GM21737 (cell line): ENCODE results near the gene KLC3.

ENCODE experiments used
- ATAC-seq: cut with Tn5 transposase; IDR thresholded peaks from one replicate; pipeline ENCODE4 v1.9.1; 2021; ENCODE audit warnings: mild to moderate bottlenecking, moderate library complexity; ENCODE audit not compliant: unreplicated experiment

KLC3 gene

DNA sequence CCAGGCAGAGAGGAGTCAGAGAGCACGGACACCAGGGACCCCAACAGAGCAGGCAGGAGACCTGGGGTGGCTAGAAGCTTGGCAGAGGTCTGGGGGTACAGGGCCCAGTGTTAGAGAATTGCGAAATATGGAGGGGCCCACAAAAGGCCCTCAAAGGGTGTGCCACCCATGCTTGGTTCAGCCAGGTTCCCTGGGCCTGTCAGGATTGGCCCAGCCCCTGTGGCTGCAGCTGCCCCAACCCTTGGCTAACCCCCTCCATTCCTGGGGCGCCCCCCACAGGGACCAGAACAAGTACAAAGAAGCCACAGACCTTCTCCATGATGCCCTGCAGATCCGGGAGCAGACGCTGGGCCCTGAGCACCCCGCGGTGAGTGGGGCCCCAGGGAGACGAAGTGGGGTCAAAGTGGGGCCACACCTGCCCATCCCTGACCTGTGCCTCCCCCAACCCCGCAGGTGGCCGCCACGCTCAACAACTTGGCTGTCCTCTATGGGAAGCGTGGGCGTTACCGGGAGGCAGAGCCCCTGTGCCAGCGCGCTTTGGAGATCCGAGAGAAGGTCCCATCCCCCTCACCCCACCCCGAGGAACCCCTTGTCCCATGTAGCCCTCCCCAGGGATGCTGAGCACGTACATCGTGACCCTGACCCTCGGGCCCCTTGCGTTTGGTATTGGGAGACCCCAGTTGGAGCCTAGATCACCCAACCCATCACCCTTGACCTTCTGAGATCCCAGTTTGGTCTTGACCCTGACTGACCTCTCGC is 8.0 kb downstream of the KLC3 start:
- no peak for ATAC-seq

DNA sequence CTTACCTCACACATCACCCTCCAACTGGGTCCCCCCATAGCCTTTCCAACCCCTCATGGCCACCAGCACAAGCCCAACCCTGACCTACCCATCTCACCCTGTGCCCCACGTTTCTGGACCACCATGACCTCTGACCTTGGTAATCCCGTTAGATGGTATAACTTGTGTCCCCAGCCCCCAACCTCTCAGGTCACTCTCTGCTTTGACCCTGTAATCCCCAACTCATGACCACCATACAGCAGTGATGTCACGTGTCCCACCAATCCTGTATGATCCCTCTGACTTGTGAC is 8.5 kb downstream of the KLC3 start:
- ATAC-seq = no peak

DNA sequence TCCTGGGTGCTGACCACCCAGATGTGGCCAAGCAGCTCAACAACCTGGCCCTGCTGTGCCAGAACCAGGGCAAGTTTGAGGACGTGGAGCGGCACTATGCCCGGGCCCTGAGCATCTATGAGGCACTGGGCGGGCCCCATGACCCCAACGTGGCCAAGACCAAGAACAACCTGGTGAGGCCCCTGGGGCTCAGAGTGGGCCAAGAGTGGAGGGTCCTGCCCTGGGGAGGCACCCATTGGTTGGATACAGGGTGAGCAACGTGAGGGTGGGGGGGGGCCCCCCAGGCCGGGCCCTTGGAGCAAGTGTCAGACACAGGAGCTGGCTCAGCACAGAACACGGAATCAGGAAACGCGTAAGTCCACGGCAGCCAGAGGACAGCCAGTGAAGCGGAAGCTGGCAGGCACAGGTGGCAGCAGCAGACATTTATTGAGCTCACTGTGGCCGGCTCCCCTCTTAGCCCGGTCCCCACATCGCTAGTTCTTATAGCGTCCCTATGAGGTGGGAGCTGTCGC is 8.9 kb downstream of the KLC3 start:
- no peak for ATAC-seq

DNA sequence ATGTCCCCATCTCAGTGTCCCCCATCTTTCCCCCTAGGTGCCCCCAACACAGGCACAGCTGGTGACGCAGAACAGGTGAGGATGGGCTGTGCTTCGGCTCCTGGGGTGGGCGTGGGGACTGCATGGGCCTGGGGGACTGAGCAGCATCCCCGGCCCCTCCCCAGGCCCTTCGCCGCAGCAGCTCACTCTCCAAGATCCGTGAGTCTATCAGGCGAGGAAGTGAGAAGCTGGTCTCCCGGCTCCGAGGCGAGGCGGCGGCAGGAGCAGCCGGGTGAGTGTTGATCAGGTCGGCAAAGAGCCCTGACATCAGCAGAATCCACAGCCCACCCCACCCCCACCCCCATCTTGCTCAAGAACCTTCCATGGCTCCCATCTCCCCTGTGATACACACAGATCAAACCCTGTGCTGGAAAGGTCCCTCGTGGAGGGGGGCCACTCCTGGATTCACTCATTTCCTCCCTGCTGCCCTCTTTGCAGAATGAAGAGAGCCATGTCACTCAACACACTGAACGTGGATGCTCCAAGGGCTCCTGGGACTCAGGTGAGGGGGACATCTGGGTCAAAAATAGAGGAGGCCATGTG is 10.0 kb downstream of the KLC3 start:
- no peak for ATAC-seq

DNA sequence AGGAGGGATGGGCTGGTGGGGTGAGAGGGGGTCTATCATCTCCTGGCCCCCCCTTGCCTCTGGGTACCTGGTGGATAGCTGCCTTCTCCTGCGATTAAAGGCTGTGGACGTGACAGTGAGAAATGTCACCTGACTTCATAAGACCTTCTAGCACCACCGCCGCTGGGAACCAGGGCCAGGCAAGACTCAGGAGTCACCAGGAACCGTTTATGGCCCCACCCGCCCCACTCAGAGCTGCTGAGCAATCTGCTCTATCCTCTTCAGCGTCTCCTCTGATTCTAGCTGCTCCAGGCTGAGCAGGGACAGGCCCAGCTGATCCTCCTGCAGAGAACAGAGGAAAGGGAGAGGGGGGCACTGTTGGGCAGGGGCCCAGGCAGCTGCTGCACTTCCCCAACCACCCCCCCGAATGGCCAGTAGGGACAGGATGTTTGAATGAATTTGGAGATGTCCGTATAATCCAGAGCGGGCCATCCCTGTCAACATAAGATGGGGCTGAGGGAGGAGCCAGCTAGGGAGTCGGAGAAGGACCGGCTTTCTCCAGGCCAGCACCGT is 10.9 kb downstream of the KLC3 start:
- ATAC-seq = no peak

DNA sequence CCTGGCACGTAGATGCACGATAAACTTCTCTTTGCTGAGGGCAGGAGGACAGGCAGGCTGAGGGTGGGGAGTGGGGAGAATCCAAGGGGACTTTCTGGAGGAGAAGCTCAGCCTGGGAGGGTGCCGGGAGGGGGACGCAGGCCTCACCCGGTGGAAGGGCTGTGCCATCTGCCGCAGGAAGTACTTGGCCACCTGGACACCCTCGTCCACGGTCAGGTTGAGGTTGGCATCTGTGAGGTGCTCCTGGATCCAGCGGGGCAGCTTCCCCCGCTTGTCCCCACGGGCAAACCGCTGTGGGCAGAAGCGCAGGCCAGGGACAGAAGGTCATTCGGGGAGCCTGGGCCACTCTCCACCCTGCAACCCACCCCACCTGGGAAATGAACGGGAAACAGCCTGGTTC is 11.5 kb downstream of the KLC3 start:
- ATAC-seq = no peak

DNA sequence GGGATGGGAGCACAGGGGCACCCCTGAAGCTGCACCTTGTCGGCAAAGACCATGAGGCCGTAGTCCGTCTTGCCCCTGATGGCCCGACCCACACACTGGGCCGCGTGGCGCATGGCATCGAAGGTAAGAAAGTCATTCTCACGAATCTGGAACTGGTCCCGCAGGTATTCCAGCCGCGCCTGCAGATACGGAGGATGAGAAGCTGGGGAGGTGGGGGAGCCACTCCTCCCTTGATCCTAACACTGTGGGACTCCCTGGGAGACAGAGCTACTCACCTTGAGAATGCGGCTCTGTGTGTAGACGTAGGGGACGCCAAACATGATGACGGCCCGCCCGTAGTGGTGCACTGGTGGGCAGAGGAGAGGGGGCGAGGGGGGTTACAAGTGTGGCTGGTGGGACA is 11.9 kb downstream of the KLC3 start:
- no peak for ATAC-seq

DNA sequence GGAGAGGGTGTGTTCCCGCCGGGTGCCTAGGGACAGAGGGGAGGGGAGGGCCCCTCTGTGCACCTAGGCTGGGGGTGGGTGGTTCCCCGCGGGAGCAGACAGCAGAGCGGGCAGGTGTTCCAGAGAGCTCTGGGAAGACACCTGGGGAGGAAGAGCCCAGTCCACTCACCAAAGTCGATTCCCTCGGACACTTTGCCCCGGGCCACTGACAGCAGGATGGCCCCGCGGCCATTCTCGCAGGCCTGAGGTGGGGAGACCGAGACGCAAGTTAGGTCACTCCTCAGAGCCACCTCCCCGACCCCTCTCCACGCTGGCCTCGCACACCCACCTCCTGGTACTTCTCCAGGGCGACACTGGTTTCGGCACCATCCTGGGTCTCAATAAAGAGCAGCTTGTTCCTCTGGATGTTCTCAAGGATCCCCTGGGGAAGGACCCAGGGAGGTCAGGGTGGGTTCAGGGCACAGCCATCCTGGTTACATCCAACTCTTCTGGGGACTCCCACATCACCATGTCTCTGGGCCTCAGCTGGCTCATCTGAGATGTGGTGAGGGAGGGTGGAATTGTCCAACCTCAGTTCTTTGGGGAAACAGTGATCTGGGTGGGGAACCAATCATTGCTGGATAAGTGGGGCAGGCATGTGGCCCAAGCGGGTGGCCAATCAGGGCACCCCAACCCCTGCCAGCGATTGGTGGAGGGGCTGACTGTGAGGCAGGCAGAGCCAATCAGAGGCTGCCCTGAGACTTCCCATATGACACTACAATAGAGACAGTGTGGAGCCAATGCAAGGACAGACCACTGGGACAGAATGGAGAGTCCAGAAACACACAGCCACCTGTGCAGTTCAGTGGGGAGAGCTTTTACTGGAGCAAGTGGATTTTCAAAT is 12.6 kb downstream of the KLC3 start:
- no peak for ATAC-seq

DNA sequence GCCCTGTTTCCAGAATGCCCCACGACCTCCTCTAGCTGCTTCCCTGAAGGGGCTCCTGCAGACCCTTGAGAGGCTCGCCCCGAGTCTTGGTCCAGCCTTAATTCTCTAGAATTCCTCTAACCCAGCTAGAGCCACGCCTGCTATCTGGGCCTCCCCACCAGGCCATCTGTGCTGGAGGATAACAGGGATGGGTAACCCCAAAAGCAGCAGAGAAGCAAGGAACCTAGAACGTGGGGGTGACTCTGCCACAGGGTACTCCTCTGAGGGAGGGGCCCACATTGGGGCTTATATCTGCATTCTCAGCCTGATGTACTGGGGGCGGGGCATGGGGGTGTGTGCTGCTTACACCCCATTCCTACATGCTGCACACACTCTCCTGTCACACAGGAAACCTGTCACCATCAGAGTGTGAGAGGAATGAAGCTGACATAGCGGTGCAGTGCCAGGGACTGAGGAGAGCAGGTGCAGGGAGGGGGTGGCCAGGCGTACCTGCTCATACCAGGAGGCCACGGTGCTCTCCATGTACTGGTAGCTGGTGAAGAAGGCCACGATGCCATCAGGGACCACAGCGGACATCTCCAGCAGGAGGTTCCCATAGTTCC is 13.8 kb downstream of the KLC3 start:
- no peak for ATAC-seq

DNA sequence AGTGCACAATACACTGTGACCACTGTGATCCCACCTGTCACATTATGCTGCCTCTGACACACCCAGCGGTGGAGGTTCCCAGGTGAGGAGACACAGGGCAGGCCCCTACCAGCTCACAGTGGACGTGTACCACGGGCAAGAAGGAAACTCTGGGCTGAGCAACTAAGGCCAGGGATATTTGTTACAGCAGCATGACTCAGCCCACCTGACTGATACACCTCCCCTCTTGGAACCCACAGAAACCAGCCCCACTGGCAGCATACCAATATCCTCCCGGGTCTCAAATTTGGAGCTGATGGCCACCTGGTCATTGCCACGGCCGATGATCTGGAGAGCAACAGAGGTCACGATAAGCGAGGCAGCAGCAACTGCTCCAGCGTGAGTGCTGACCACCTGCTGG is 14.9 kb downstream of the KLC3 start:
- ATAC-seq = no peak

DNA sequence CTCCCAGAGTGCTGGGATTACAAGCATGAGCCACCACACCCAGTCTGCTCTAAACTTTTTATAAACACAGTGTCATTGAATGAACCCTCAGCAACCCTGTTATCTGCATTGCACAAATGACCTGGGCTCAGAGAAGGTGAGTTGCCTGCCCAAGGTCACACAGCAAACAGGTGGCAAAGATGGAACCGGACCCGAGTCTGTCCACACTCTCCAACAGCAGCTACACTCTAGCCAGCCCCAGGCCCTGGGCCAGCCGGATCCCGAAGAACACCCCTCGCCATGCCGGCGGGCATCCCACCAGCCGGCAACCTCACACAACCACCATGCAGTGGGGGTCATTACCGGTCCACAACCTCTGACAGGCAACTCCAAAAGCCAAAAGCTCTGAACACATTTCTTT is 15.4 kb downstream of the KLC3 start:
- ATAC-seq = no peak

DNA sequence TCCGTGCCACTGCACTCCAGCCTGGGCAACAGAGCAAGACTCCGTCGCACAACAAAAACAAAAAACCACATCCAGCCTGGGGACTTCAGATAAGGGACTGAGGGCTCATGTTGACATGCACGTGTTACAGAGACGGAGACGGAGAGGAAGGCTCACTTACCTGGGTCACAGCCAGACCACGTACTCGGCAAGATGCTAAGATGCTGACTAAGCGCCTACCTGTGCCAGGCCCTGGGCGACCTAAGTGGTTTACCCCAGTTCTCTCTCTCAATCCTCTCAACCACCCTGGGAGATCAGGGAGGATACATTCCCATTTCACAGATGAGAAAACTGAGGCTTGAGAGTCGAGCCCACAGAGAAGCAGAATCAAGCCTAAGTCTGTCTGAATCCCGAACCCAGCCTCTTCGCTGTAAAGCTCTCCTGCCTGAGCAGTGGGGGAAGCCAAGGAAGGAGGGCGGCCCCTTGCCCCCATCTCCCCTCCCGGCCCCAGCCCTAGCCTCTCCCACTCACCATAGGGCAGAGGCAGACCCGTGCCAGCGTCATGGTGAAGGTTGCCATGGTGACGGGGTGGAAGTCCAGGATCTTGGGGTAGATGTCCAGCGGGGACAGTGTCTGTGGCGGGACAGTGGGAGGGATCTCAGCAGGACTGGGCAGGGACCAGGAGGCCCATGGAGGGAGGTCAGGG is 16.4 kb downstream of the KLC3 start:
- no peak for ATAC-seq

DNA sequence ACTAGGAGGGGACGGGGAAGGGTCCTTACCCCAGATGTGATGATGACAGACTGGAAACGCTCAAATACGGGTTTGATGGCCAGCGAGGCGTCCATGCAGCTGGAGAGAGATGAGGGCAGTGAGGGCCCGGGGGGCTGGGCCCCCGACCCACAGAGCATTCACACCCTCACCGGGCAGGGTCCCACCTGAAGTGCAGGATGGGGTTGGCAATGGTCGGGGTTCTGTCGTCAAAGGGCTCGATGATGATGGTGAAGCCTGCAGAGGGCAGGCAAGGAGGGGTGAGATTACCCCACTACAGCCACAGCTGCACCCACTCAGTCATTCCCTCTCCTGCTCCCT is 16.9 kb downstream of the KLC3 start:
- ATAC-seq = no peak

DNA sequence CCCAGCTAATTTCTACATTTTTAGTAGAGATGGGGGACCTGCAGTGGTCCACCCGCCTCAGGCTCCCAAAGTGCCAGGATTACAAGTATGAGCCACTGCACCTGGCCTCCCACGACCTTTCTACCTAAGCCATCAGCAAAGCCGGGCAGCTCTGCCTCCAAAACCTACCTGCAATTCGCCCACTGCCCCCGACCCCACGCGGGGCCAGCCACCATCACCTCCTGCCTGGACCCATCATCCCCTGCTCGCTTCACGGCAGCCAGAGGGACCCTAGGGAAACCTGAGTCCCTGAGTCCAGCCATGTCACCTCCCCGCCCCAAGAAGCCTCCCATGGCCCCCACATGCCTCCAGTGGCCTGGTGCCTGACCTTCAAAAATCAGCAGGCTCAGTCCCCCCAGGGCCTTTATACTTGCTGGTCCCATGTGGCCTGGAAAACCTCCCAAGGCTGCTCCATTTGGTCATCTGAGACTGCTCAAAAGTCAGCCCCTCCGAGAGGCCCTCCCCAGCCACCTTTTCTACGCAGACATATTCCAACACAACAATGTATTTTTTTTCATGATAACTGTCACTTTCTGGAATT is 17.8 kb downstream of the KLC3 start:
- ATAC-seq = no peak

DNA sequence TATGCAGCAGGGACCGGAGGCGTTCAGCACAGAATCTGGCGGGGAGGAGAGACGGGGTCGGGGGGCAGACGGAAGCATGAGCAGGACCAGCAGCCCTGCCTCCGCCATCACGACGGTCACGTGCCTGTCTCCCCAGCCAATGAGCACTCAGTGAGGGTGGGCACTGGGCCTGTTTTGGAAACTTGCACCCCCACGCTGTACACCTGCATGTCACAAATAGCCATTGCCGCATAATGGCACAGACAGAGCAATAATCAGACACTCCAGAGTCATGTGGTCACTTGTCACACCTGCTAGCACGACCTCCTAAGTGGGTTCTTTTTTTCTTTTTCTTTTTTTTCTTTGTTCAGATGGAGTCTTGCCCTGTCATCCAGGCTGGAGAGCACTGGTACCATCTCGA is 21.1 kb downstream of the KLC3 start:
- ATAC-seq = no peak

DNA sequence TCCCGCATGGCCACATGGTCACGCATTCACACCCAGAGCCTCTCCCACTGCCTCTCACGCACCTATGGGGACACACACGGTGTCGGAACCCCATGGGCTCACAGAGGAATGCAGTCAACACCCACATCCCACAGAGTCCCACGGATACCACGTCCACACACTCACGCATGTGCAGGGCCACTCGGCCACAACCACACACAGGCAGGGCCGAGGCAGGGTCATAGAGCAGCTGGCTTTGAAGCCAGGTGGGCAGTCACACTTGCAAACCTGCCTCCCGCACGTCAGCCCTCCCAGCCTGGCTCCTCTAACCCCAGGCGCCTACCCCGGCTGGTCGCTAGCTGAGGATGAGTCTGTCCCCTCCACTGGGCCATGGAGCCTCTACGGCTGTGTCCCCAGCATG is 21.7 kb downstream of the KLC3 start:
- no peak for ATAC-seq

DNA sequence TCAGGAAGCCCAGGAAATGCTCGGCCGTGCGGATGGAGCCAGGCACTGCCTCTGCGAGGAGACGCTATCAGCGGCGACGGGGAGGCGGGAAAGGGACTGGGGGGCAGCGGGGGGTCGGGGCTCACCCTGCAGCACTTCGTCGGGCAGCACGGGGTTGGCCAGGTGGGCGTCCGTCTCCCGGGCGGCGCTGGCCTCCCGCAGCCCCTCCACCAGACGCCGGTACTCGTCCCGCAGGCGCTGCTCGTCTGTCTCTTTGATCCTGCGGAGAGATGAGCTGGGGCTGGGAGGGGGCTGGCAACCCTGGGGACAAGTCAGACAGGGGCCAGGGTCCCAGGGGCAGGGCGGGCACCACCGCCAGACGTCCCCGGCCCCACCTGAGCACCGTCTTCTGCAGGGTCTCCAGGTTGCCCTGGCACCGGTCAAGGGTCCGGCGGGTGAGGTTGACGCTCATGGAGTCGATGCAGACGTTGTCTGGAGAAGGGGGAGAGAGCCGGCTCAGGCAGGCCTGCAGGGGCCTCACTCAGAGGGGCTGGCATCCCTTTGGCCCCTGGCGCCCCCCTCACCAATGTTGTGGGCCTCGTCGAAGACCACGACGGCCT is 23.4 kb downstream of the KLC3 start:
- no peak for ATAC-seq

DNA sequence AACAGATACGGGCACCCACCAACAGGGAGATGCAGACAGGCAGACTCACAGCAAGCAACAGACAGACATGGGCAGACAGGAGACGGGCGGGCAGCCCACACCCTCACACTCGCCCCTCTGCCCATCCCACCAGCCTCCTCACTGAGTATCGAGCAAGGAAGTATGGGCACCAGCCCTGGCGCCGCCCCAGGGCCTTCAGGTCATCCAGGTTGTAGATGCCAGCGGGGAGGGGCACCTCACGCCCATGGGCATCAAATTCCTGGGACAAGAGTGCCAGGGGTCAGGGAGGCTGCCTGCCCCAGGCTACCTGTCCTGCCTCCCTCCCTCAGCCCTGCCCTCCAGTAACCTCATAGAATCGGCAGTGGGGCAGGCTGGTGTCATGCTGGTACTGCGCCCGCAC is 24.1 kb downstream of the KLC3 start:
- ATAC-seq = no peak

DNA sequence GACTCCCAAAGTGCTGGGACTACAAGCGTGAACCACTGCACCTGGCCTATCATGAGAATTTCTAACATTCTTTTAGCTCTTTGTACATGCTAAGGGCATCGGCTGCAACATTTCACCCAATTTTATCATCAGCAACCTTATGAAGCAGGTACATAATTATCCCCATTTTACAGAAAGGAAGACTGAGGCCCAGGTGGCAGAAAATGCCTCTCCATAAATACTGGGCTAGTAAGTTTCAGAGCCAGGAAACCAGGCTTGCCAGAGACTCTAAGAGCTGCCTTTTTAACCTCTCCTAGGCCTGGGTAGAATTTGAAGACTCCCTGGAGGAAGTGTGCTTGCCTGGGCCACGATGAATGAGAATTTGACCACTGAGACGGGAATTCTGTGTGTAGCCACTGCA is 27.6 kb downstream of the KLC3 start:
- no peak for ATAC-seq

DNA sequence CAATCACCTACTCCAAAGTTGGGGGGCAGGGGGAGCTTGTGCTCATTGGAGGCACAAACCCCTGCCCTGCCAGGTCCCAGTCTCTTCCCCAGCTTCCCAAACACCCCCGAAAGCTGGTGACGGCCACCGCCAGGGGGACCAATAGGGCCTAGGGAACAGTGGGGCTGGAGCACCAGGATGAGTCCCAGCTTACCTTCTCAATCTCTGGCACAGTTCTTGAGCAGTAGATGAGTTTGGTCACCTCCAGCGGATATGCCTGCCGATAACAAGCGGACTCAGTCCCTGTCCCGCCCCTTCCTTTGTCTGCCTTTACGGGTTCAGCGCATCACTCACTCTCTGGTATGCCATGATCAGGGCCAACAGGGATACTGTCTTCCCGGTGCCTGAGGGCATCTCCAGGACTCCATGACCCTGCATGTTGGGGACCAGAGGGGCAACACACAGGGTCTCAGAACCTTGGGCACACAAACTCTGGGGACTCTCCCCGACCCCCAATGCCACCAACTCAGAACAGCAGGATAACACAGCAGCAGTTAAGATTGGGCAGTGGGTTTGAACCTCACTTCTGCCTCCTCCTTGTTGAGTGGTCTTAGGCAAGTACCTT is 28.3 kb downstream of the KLC3 start:
- ATAC-seq = no peak
